HepG2 (cell line): ENCODE measurements around the gene DNAJC5. TPM values are rescaled to one million over a fixed set of nuclear protein-coding genes. Genes with fewer than 3 reads are reported as not detected.

ENCODE experiments used
- ATF2 ChIP-seq: sonication (generic); formaldehyde crosslinking; IDR thresholded peaks from 2 replicates; pipeline ENCODE4 v1.4.0; 2020; ENCODE audit warnings: missing genetic modification reagents
- HOXD1 ChIP-seq: sonication (generic); formaldehyde crosslinking; IDR thresholded peaks from 2 replicates; pipeline ENCODE4 v1.5.0; 2020; ENCODE audit warnings: missing genetic modification reagents
- KDM5A ChIP-seq: fragments of 200-600 bp; sonication (generic); IDR thresholded peaks from 2 replicates; pipeline ENCODE4 v1.7.0; 2018; ENCODE audit warnings: antibody characterized with exemption, mild to moderate bottlenecking, low read length, borderline replicate concordance
- NAIF1 ChIP-seq: sonication (generic); formaldehyde crosslinking; IDR thresholded peaks from 2 replicates; pipeline ENCODE4 v1.5.0; 2020; ENCODE audit warnings: mild to moderate bottlenecking, missing genetic modification reagents, borderline replicate concordance
- NCOR1 ChIP-seq: fragments of 200-600 bp; sonication (generic); IDR thresholded peaks from 2 replicates; pipeline ENCODE4 v1.7.0; 2017; ENCODE audit warnings: antibody characterized with exemption, low read length, borderline replicate concordance
- NFIC ChIP-seq: IDR thresholded peaks from 2 replicates; pipeline ENCODE4 v1.6.1; 2012; ENCODE audit warnings: mild to moderate bottlenecking, low read length, inconsistent platforms
- PRDM15 ChIP-seq: sonication (generic); formaldehyde crosslinking; IDR thresholded peaks from 2 replicates; pipeline ENCODE4 v1.4.0; 2020; ENCODE audit warnings: missing genetic modification reagents
- SAFB2 ChIP-seq: sonication (generic); formaldehyde crosslinking; IDR thresholded peaks from 2 replicates; pipeline ENCODE4 v1.5.1; 2020; ENCODE audit warnings: missing genetic modification reagents, low read depth, mild to moderate bottlenecking, borderline replicate concordance
- SOX6 ChIP-seq, 2 experiments: fragments of 450-650 bp in 1 of 2; sonication (generic) in 1 of 2; formaldehyde crosslinking in 1 of 2; IDR thresholded peaks; 2 replicates each; pipeline versions ENCODE4 v1.4.0 to v1.6.1; 2017 to 2020; ENCODE audit warnings: antibody characterized with exemption in 1 of 2, mild to moderate bottlenecking in 1 of 2, missing genetic modification reagents in 1 of 2
- TAF15 ChIP-seq: fragments of 200-400 bp; formaldehyde crosslinking; IDR thresholded peaks from one replicate; pipeline ENCODE4 v1.6.1; 2018; ENCODE audit warnings: mild to moderate bottlenecking, low read depth, low read length; ENCODE audit not compliant: poor library complexity, severe bottlenecking
- ZBTB34 ChIP-seq: sonication (generic); formaldehyde crosslinking; IDR thresholded peaks from 2 replicates; pipeline ENCODE4 v1.8.0; 2022; ENCODE audit warnings: mild to moderate bottlenecking, missing genetic modification reagents
- ZC3H4 ChIP-seq: sonication (generic); formaldehyde crosslinking; IDR thresholded peaks from 2 replicates; pipeline ENCODE4 v1.4.0; 2020; ENCODE audit warnings: missing genetic modification reagents, borderline replicate concordance
- ZFY ChIP-seq: sonication (generic); formaldehyde crosslinking; IDR thresholded peaks from 2 replicates; pipeline ENCODE4 v1.4.0; 2020; ENCODE audit warnings: missing genetic modification reagents
- ZMYM2 ChIP-seq: sonication (generic); formaldehyde crosslinking; IDR thresholded peaks from 2 replicates; pipeline ENCODE4 v1.8.0; 2022; ENCODE audit warnings: mild to moderate bottlenecking, missing genetic modification reagents
- ZNF512 ChIP-seq: sonication (generic); formaldehyde crosslinking; IDR thresholded peaks from 2 replicates; pipeline ENCODE4 v1.4.0; 2020; ENCODE audit warnings: mild to moderate bottlenecking, missing genetic modification reagents
- ZNF784 ChIP-seq: sonication (generic); formaldehyde crosslinking; IDR thresholded peaks from 2 replicates; pipeline ENCODE4 v1.5.1; 2020; ENCODE audit warnings: missing genetic modification reagents, mild to moderate bottlenecking, borderline replicate concordance
- ZNF800 ChIP-seq: sonication (generic); formaldehyde crosslinking; IDR thresholded peaks from 2 replicates; pipeline ENCODE4 v1.4.0; 2020; ENCODE audit warnings: missing genetic modification reagents
- ZSCAN22 ChIP-seq: sonication (generic); formaldehyde crosslinking; IDR thresholded peaks from 2 replicates; pipeline ENCODE4 v1.4.0; 2020; ENCODE audit warnings: mild to moderate bottlenecking, missing genetic modification reagents
- polyA plus RNA-seq, 8 experiments: library from polyadenylated mRNA; depleted of rRNA in 3 of 8; stranded (reverse) in 7 of 8; unstranded in 1 of 8; fragments of >200 nt; fragmentation: Illumina TruSeq in 4 of 8; extraction: Trizol in 4 of 8; gene quantifications; 2 replicates each; pipeline versions ENCODE4 v1.2.1 to v1.2.3, GENCODE V29; 2011 to 2016; ENCODE audit warnings: low read depth in 4 of 8, missing spikeins in 1 of 8, mixed read lengths in 1 of 8; ENCODE audit not compliant: insufficient read depth in 1 of 8
- total RNA-seq, 5 experiments: library from RNA; depleted of rRNA; stranded (reverse); fragments of >200 nt; fragmentation: Illumina TruSeq; extraction: Trizol; gene quantifications; 2 replicates each; pipeline ENCODE4 v1.2.3, GENCODE V29; 2016; ENCODE audit warnings: low read depth in 1 of 5

DNAJC5 gene
- total and polyA plus RNA-seq, 2 of the 13 experiments (the other 11 are each of a cell fraction or from before 2014, with no cell fraction given), result 42.8 to 64.5 TPM

- no peak for TF ChIP-seq PRDM15
- TF ChIP-seq ZNF800, result peak; percentile 32; the same call in 1 of the 2 replicates
- no peak for TF ChIP-seq ATF2 (CRISPR knock-in tag)
- no peak for TF ChIP-seq TAF15
- no peak for TF ChIP-seq SOX6 (IDR thresholded peaks at IDR 0.05)
- no peak for TF ChIP-seq SOX6 (CRISPR knock-in tag; IDR thresholded peaks at IDR 0.05)
- no peak for TF ChIP-seq ZBTB34 (CRISPR knock-in tag)
- TF ChIP-seq SAFB2 (CRISPR knock-in tag), result no peak
- no peak for TF ChIP-seq ZSCAN22 (CRISPR knock-in tag)
- 0 out of 2 replicates have a peak, but pooled peaks have one; percentile 23 for TF ChIP-seq ZC3H4 (CRISPR knock-in tag)
- no peak for TF ChIP-seq ZNF784 (CRISPR knock-in tag)
- no peak for TF ChIP-seq NAIF1 (CRISPR knock-in tag)
- no peak for TF ChIP-seq ZNF512 (CRISPR knock-in tag)
- no peak for TF ChIP-seq KDM5A
- TF ChIP-seq ZMYM2, result no peak; the same call in 1 of the 2 replicates
- TF ChIP-seq ZFY (CRISPR knock-in tag), result peak; percentile 37; the same call in 1 of the 2 replicates
- TF ChIP-seq HOXD1 (CRISPR knock-in tag), result no peak
- TF ChIP-seq NFIC, result no peak
- no peak; the same call in 1 of the 2 replicates for TF ChIP-seq NCOR1
Measured at GRCh38 chr20:63864545-63864977, 30.4 kb upstream of the DNAJC5 start (continued).
